WI38 (cell line): Measurements from ENCODE around the gene GP1BA.
A peak's percentile ranks its signal among the peaks of the same experiment; 100 is the strongest.

Experiments
- H3K4me3 ChIP-seq: 2 replicates; pipeline ENCODE4 v1.5.1; 2011; ENCODE audit warnings: low read depth, mild to moderate bottlenecking, control low read depth, low read length
- TF ChIP-seq, protein P1 (sequence below): IDR thresholded peaks from 2 replicates; pipeline ENCODE4 v1.5.1; 2012; ENCODE audit warnings: low read depth, mild to moderate bottlenecking, control low read depth, low read length

Gene GP1BA

GRCh38 chr17:4935650-4936049 lies 3.6 kb downstream of the GP1BA start:
- no peak overlapping the region for H3K4me3 ChIP-seq
- TF ChIP-seq, protein P1, sequence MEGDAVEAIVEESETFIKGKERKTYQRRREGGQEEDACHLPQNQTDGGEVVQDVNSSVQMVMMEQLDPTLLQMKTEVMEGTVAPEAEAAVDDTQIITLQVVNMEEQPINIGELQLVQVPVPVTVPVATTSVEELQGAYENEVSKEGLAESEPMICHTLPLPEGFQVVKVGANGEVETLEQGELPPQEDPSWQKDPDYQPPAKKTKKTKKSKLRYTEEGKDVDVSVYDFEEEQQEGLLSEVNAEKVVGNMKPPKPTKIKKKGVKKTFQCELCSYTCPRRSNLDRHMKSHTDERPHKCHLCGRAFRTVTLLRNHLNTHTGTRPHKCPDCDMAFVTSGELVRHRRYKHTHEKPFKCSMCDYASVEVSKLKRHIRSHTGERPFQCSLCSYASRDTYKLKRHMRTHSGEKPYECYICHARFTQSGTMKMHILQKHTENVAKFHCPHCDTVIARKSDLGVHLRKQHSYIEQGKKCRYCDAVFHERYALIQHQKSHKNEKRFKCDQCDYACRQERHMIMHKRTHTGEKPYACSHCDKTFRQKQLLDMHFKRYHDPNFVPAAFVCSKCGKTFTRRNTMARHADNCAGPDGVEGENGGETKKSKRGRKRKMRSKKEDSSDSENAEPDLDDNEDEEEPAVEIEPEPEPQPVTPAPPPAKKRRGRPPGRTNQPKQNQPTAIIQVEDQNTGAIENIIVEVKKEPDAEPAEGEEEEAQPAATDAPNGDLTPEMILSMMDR, result no peak

GRCh38 chr17:4936436-4936835 lies 4.4 kb downstream of the GP1BA start:
- no peak overlapping the region for H3K4me3 ChIP-seq
- TF ChIP-seq, protein P1, result no peak

- TF ChIP-seq, protein P1, result no peak
- no peak overlapping the region for H3K4me3 ChIP-seq
Observed at GRCh38 chr17:4937553-4937952, 5.5 kb downstream of the GP1BA start.

DNA sequence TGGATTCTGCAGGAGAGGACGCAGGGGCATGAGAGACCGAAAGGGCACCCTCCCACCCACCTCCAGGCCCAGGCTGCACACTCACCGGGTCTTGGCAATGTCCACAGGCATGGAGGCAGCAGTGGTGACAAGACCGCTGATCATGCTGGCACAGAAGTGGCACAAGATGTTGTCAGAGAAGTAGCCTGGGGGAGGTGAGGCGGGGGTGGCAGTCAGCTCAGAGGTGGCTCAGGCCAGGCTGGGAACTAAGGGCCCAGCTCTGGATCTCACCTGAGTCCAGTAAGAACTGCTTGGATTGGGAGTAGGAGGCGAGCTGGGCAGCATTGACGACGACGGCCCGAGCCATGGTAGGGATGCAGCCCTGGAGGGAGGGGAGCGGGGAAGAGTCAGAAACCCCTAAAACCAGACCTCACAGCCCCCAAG lies 6.0 kb downstream of the GP1BA start:
- TF ChIP-seq, protein P1, result no peak
- no peak overlapping the region for H3K4me3 ChIP-seq

- TF ChIP-seq, protein P1, result no peak
- peak overlapping the region; percentile 93 for H3K4me3 ChIP-seq
Observed at GRCh38 chr17:4938688-4939545, 6.8 kb downstream of the GP1BA start.

DNA sequence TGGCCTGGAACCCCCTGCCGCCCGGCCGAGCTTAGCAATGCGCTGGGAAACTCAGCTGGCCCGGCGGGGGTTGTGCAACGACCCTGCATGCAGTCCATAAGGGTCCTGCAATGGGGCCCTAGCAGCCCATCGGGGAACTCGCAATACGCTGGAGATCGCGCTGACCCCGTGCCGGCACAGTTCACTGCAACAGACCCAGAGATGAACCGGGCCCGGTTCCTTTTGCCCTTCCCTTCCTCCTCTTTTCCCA lies 7.4 kb downstream of the GP1BA start:
- H3K4me3 ChIP-seq, result peak overlapping the region; percentile 93
- TF ChIP-seq, protein P1, result no peak

DNA sequence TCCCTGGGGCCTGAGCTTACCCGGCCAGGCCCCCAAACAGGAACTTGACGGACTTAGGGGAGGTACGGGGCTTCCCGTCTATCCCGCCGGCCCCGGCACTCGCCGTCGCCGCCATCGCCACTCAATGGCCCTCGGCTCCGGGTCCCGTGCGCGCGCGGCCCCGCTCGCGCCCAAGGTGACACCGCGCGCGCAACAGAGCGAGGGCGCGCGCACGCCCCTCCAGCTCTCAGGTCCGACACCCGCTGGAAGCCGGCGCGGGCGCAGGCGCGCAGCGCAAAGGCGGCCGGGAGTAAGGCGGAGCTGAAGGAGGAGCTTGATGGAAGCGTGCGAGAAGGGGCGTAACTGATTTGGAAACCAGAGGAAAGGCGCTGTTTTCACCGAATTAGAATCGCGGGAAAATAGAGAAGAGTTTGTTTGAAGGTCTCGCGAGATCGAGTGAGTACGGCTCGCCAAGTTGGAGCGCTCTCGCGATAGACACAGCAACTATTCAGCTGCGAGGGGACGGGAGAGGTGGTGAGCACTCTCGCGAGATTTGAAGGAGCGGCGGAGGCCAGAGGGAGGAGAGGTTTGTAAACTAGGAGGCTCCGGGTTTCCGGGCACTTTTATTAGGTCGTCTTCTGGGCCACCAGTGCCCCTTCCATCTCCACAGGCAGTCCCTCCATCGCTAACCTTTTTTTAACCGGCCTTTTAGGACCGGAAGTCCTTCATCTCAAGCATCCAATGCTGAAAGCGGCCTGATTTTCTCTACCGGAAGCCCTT lies 7.9 kb downstream of the GP1BA start, which contains the start of the genes RNF167 and SLC25A11:
Gene RNF167, plus strand, starts transcription at position 473 of the 759 bp plus-strand sequence. CDS start 642 bp downstream, outside the sequence.
Gene SLC25A11, minus strand, starts transcription at position 251 of the 759 bp plus-strand sequence. Its CDS starts 136 bp downstream, at position 115.
- TF ChIP-seq, protein P1, result no peak

More for the DNA sequence above, 7.9 kb downstream of the GP1BA start, which contains the start of the genes RNF167 and SLC25A11:
- peak within 1 kb of the TSS; percentile 93 for H3K4me3 ChIP-seq
